Bronchus fibroblast of lung (primary cell): ENCODE results near the gene BATF3. TPM values are rescaled to one million over a fixed set of nuclear protein-coding genes. Genes with fewer than 3 reads are reported as not detected.

Experiments
- total RNA-seq: library from RNA; depleted of rRNA; stranded (reverse); fragments of >200 nt; gene quantifications from 2 replicates; pipeline ENCODE4 v1.2.3, GENCODE V29; 2015

The BATF3 gene, protein sequence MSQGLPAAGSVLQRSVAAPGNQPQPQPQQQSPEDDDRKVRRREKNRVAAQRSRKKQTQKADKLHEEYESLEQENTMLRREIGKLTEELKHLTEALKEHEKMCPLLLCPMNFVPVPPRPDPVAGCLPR
- total RNA-seq = 1.8 and 2.5 TPM in 2 replicates

DNA sequence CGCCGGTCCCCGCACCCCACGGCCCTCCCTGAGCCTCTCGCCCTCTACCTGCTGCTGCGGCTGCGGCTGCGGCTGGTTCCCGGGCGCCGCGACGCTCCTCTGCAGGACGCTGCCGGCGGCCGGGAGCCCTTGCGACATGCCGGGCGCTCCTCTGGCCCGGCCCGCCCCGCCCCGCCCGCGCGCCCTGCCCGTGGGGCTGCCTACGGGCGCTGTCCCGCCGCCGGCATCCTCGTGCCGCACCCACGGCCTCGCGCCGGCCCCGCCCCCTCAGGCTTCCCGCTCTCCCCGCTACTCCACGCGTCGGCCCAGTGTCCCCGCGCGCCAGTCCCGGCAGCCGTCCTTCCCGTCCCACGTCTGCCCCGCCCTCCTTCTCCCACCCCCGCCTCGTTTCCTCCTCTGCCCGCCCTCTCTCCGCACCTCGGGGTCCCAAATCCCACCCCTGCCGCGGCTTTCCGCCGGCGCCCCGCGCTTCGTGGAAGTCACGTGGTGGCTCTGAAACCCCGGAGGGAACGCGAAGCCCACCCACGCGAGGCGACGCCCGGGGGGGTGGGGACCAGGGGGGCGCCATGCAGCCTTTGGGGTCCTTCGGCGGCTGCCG is at the start of gene BATF3:
BATF3 (minus strand) TSS at position 216 of the 598 bp plus-strand sequence; CDS start at position 138, 78 bp downstream.

Other genes starting within 250 kb of the BATF3 start
- 4.3 and 6.6 TPM in 2 replicates for gene ATF3, start 91.1 kb downstream of the BATF3 start, total RNA-seq
- 30.6 and 45.8 TPM in 2 replicates for gene NSL1, start 91.9 kb upstream of the BATF3 start, total RNA-seq
- 12.8 and 14.0 TPM in 2 replicates for gene TATDN3, start 92.1 kb upstream of the BATF3 start, total RNA-seq
- gene SPATA45, start 147.8 kb upstream of the BATF3 start, total RNA-seq = not detected in 2 replicates
- 8.1 and 12.5 TPM in 2 replicates for gene FLVCR1, start 158.4 kb upstream of the BATF3 start, total RNA-seq